Breast epithelium (tissue), 3 donors: ENCODE results near the gene HOXA5.

Experiments
- POLR2A ChIP-seq: fragments of 450-650 bp; IDR thresholded peaks from one replicate; pipeline ENCODE4 v1.6.1; 2016; ENCODE audit warnings: antibody characterized with exemption, mild to moderate bottlenecking, moderate library complexity
- POLR2AphosphoS5 ChIP-seq, 3 donors: sonication (generic); formaldehyde crosslinking; IDR thresholded peaks; one replicate each; pipeline ENCODE4 v1.6.1; 2017; ENCODE audit warnings: antibody characterized with exemption in 3 of 3
- TF ChIP-seq, protein P1 (sequence below), 3 donors: fragments of 450-650 bp; IDR thresholded peaks; one replicate each; pipeline ENCODE4 v1.5.1; 2016 to 2017; ENCODE audit warnings: antibody characterized with exemption in 3 of 3, mild to moderate bottlenecking in 3 of 3, moderate library complexity in 3 of 3

DNA sequence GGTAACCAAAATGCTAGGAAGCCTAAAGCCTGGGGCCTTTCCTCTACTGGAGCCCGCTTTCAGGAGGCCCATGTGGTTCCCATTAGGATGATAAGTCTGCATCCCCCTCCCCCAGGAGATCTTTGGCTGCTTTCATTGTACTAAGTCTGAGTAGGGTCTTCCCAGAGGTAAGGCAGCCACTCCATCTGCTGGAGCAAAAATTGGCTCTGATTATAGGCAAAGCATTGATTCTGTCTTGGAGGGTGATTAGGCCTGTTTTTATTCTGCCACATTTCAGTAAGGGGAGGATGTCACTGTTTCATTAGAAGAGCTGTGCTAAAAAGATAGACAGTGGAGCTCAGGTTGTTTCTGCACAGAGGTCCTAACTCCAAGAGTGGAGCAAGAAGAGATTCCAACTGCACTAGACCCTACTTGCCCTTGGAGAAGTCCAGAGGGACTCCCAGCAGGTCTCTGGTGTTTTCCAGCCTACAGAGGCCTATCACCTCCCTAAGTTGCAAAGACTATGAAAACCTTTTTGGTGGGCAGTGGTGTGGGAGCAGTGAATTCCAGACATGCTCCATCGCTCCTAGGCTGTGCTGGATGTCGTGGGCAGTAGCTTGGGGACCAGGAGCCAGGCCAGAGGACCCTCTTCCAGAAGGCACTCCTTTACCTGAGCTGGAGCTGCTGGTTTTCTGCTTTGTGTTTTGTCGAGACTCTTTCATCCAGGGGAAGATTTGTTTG, 33.9 kb downstream of the HOXA5 start:
- TF ChIP-seq, protein P1, sequence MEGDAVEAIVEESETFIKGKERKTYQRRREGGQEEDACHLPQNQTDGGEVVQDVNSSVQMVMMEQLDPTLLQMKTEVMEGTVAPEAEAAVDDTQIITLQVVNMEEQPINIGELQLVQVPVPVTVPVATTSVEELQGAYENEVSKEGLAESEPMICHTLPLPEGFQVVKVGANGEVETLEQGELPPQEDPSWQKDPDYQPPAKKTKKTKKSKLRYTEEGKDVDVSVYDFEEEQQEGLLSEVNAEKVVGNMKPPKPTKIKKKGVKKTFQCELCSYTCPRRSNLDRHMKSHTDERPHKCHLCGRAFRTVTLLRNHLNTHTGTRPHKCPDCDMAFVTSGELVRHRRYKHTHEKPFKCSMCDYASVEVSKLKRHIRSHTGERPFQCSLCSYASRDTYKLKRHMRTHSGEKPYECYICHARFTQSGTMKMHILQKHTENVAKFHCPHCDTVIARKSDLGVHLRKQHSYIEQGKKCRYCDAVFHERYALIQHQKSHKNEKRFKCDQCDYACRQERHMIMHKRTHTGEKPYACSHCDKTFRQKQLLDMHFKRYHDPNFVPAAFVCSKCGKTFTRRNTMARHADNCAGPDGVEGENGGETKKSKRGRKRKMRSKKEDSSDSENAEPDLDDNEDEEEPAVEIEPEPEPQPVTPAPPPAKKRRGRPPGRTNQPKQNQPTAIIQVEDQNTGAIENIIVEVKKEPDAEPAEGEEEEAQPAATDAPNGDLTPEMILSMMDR (IDR thresholded peaks at IDR 0.05), result no peak
- TF ChIP-seq POLR2AphosphoS5 (IDR thresholded peaks at IDR 0.05), result no peak
- no peak for TF ChIP-seq POLR2A
